K562 (cell line): ENCODE measurements around the gene PTH2. TPM values are rescaled to one million over a fixed set of nuclear protein-coding genes. Genes with fewer than 3 reads are reported as not detected.

ENCODE experiments used
- CREM ChIP-seq: IDR thresholded peaks from 2 replicates; pipeline ENCODE4 v1.6.1; 2014; ENCODE audit warnings: antibody characterized with exemption, low read depth
- FUS ChIP-seq: fragments of 200-400 bp; formaldehyde crosslinking; optimal IDR thresholded peaks from 2 replicates; pipeline ENCODE3; 2017; ENCODE audit warnings: low read depth, low read length
- IRF1 ChIP-seq: sonication (generic); formaldehyde crosslinking; IDR thresholded peaks from 2 replicates; pipeline ENCODE4 v1.8.0; 2022; ENCODE audit warnings: missing genetic modification reagents, mild to moderate bottlenecking, borderline replicate concordance
- MLLT1 ChIP-seq, 2 experiments: fragments of 450-650 bp; IDR thresholded peaks; 2 replicates each; pipeline ENCODE4 v1.6.1; 2016
- MTA2 ChIP-seq: fragments of 450-650 bp; IDR thresholded peaks from 2 replicates; pipeline ENCODE4 v1.6.1; 2016; ENCODE audit warnings: low read depth
- NR2F6 ChIP-seq: fragments of 450-650 bp; formaldehyde crosslinking; IDR thresholded peaks from 2 replicates; pipeline ENCODE4 v1.4.0; 2020; ENCODE audit warnings: mild to moderate bottlenecking
- NR3C1 ChIP-seq: sonication (generic); formaldehyde crosslinking; IDR thresholded peaks from 2 replicates; pipeline ENCODE4 v1.8.1; 2022; ENCODE audit warnings: missing genetic modification reagents
- RBM17 ChIP-seq: fragments of 200-400 bp; formaldehyde crosslinking; IDR thresholded peaks from 2 replicates; pipeline ENCODE4 v1.6.1; 2017; ENCODE audit warnings: low read depth, mild to moderate bottlenecking, low read length, borderline replicate concordance
- SIN3A ChIP-seq, 2 experiments: fragments of 150-350 bp in 1 of 2; IDR thresholded peaks; 2 replicates each; pipeline ENCODE4 v1.6.1; 2011 to 2016; ENCODE audit warnings: borderline replicate concordance in 2 of 2, low read depth in 2 of 2, low read length in 2 of 2, mild to moderate bottlenecking in 2 of 2, moderate library complexity in 2 of 2; ENCODE audit not compliant: control insufficient read depth in 1 of 2
- SRSF7 ChIP-seq: fragments of 200-400 bp; formaldehyde crosslinking; optimal IDR thresholded peaks from 2 replicates; pipeline ENCODE3; 2017; ENCODE audit warnings: mild to moderate bottlenecking, low read depth, low read length
- TFAM ChIP-seq: fragments of 250-450 bp; sonication (Bioruptor Pico); conservative IDR thresholded peaks from 2 replicates; pipeline ENCODE4 v1.5.0; 2021; ENCODE audit warnings: mild to moderate bottlenecking, moderate library complexity
- ZBED1 ChIP-seq: IDR thresholded peaks from 2 replicates; pipeline ENCODE4 v1.6.1; 2014
- ZHX1 ChIP-seq: fragments of 150-350 bp; conservative IDR thresholded peaks from 2 replicates; pipeline ENCODE4 v1.6.1; 2014; ENCODE audit warnings: low read length
- ZNF639 ChIP-seq, 2 experiments: fragments of 200-800 bp in 1 of 2; sonication (Bioruptor generic) in 1 of 2; sonication (generic) in 1 of 2; formaldehyde crosslinking in 1 of 2; IDR thresholded peaks in 1 of 2; conservative IDR thresholded peaks in 1 of 2; 2 replicates each; pipeline versions ENCODE4 v1.5.0 to v1.6.1; 2016 to 2020; ENCODE audit warnings: missing compliant biosample characterization in 1 of 2, missing genetic modification characterization in 1 of 2, missing genetic modification reagents in 1 of 2
- ZNF707 ChIP-seq: fragments of 250-450 bp; sonication (Bioruptor Pico); conservative IDR thresholded peaks from 2 replicates; pipeline ENCODE4 v1.8.0; 2022; ENCODE audit warnings: inconsistent platforms, mild to moderate bottlenecking, moderate library complexity
- polyA plus RNA-seq, 8 experiments: library from polyadenylated mRNA; depleted of rRNA in 4 of 8; stranded (reverse) in 5 of 8; unstranded in 3 of 8; fragments of >200 nt; fragmentation: Nextera tagmentation in 2 of 8; fragmentation: Illumina TruSeq in 1 of 8; extraction: Ambion mirVana in 2 of 8; extraction: Trizol in 1 of 8; gene quantifications; 2 replicates each; pipeline versions ENCODE4 v1.2.1 to v1.2.3, GENCODE V29; 2011 to 2014; ENCODE audit warnings: inconsistent platforms in 1 of 8, missing spikeins in 1 of 8
- total RNA-seq, 7 experiments: library from RNA; depleted of rRNA in 6 of 7; stranded (reverse); fragments of >200 nt in 6 of 7; fragmentation: Illumina TruSeq in 2 of 7; extraction: Trizol in 2 of 7; gene quantifications; 2 replicates each; pipeline versions ENCODE4 v1.2.1 to v1.2.3, GENCODE V29; 2011 to 2021; ENCODE audit warnings: low replicate concordance in 1 of 7
- TF ChIP-seq, protein P1 (sequence below), 3 experiments: fragments of 200-800 bp in 1 of 3; fragments of 250-450 bp in 1 of 3; fragments of 450-650 bp in 1 of 3; sonication (Bioruptor Pico) in 1 of 3; sonication (Bioruptor generic) in 1 of 3; formaldehyde crosslinking in 1 of 3; IDR thresholded peaks; 2 replicates each; pipeline versions ENCODE4 v1.6.1 to v1.8.0; 2016 to 2022; ENCODE audit warnings: mild to moderate bottlenecking in 2 of 3, missing genetic modification characterization in 2 of 3, missing compliant biosample characterization in 1 of 3, moderate library complexity in 1 of 3

Gene PTH2
- total and polyA plus RNA-seq, 9 of the 15 experiments (the other 6 are each of a cell fraction or from before 2014, with no cell fraction given) = 1.3 TPM; not detected in 8

- no peak for TF ChIP-seq NR2F6 (CRISPR knock-in tag)
- peak; percentile 89 for TF ChIP-seq CREM
- TF ChIP-seq ZHX1 = no peak
- TF ChIP-seq SRSF7 = no peak
- TF ChIP-seq IRF1 (CRISPR knock-in tag) = no peak
- TF ChIP-seq ZNF707 (CRISPR knock-in tag) = no peak
- TF ChIP-seq RBM17 = no peak
- TF ChIP-seq, protein P1, sequence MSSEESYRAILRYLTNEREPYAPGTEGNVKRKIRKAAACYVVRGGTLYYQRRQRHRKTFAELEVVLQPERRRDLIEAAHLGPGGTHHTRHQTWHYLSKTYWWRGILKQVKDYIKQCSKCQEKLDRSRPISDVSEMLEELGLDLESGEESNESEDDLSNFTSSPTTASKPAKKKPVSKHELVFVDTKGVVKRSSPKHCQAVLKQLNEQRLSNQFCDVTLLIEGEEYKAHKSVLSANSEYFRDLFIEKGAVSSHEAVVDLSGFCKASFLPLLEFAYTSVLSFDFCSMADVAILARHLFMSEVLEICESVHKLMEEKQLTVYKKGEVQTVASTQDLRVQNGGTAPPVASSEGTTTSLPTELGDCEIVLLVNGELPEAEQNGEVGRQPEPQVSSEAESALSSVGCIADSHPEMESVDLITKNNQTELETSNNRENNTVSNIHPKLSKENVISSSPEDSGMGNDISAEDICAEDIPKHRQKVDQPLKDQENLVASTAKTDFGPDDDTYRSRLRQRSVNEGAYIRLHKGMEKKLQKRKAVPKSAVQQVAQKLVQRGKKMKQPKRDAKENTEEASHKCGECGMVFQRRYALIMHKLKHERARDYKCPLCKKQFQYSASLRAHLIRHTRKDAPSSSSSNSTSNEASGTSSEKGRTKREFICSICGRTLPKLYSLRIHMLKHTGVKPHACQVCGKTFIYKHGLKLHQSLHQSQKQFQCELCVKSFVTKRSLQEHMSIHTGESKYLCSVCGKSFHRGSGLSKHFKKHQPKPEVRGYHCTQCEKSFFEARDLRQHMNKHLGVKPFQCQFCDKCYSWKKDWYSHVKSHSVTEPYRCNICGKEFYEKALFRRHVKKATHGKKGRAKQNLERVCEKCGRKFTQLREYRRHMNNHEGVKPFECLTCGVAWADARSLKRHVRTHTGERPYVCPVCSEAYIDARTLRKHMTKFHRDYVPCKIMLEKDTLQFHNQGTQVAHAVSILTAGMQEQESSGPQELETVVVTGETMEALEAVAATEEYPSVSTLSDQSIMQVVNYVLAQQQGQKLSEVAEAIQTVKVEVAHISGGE (CRISPR knock-in tag; IDR thresholded peaks at IDR 0.05) = peak in 1 of 3 experiments; percentile 88; a peak in 2 of 6 replicates
- TF ChIP-seq MLLT1 (IDR thresholded peaks at IDR 0.05) = peak; percentile 8 to 70; a peak in 1 of 4 replicates
- TF ChIP-seq ZNF639 (CRISPR knock-in tag; conservative IDR thresholded peaks at IDR 0.05 in 1 of 2, IDR thresholded peaks at IDR 0.05 in 1 of 2) = peak in 1 of 2 experiments; percentile 86; a peak in 2 of 4 replicates
- no peak for TF ChIP-seq NR3C1 (CRISPR knock-in tag)
- no peak for TF ChIP-seq TFAM (CRISPR knock-in tag)
- no peak for TF ChIP-seq MTA2
- TF ChIP-seq ZBED1 = no peak
- no peak for TF ChIP-seq FUS
- peak; percentile 58 to 66; a peak in 2 of 4 replicates for TF ChIP-seq SIN3A (IDR thresholded peaks at IDR 0.05; ENCODE audit: borderline replicate concordance in 2 of 2, control insufficient read depth in 1 of 2, low read depth in 2 of 2, low read length in 2 of 2)
These were observed 20.3 kb upstream of the PTH2 start (continued) for GRCh38 chr19:49443366-49444099.
